Loucy (cell line): ENCODE data around the gene ASXL1.

Experiments used
- H2AFZ ChIP-seq: fragments of 200-600 bp; sonication (generic); 2 replicates; pipeline ENCODE4 v1.6.0; 2016; ENCODE audit warnings: antibody characterized with exemption, mild to moderate bottlenecking, low read length, moderate library complexity
- H3F3A ChIP-seq: fragments of 200-600 bp; 2 replicates; pipeline ENCODE4 v1.6.0; 2016; ENCODE audit warnings: antibody characterized with exemption, low read depth, mild to moderate bottlenecking
- H3K27me3 ChIP-seq: fragments of 200-600 bp; sonication (generic); 2 replicates; pipeline ENCODE4 v1.6.1; 2014; ENCODE audit warnings: low read length, mild to moderate bottlenecking; ENCODE audit not compliant: insufficient read depth, poor library complexity, severe bottlenecking
- H3K36me3 ChIP-seq: fragments of 200-600 bp; sonication (generic); 2 replicates; pipeline ENCODE4 v1.6.1; 2016; ENCODE audit warnings: low read length; ENCODE audit not compliant: insufficient read depth
- H3K4me1 ChIP-seq: fragments of 200-600 bp; sonication (generic); 2 replicates; pipeline ENCODE4 v1.5.1; 2014; ENCODE audit warnings: low read length, mild to moderate bottlenecking; ENCODE audit not compliant: insufficient read depth, poor library complexity, severe bottlenecking
- H3K4me2 ChIP-seq: fragments of 200-600 bp; sonication (generic); 2 replicates; pipeline ENCODE4 v1.6.0; 2014; ENCODE audit warnings: antibody characterized with exemption, low read length, low read depth, mild to moderate bottlenecking; ENCODE audit not compliant: poor library complexity, severe bottlenecking
- H3K4me3 ChIP-seq: fragments of 200-600 bp; sonication (generic); 2 replicates; pipeline ENCODE4 v1.5.1; 2014; ENCODE audit warnings: low read length, mild to moderate bottlenecking, mixed read lengths; ENCODE audit not compliant: poor library complexity, severe bottlenecking
- H3K79me2 ChIP-seq: fragments of 200-600 bp; sonication (generic); 2 replicates; pipeline ENCODE4 v1.6.1; 2014; ENCODE audit warnings: low read length; ENCODE audit not compliant: insufficient read depth
- H3K9ac ChIP-seq: fragments of 200-600 bp; sonication (generic); 2 replicates; pipeline ENCODE4 v1.6.0; 2014; ENCODE audit warnings: mild to moderate bottlenecking, low read depth, low read length, moderate library complexity; ENCODE audit not compliant: poor library complexity, severe bottlenecking
- H3K9me2 ChIP-seq: fragments of 200-600 bp; sonication (generic); replicated peaks from 2 replicates; pipeline ENCODE4 v1.6.1; 2016; ENCODE audit warnings: low read depth, low read length, mixed read lengths
- H3K9me3 ChIP-seq: fragments of 200-600 bp; sonication (generic); 2 replicates; pipeline ENCODE4 v1.6.1; 2014; ENCODE audit warnings: mild to moderate bottlenecking, antibody characterized with exemption, low read length, low read depth; ENCODE audit not compliant: insufficient read depth
- H4K20me1 ChIP-seq: fragments of 200-600 bp; sonication (generic); 2 replicates; pipeline ENCODE4 v1.6.0; 2014; ENCODE audit warnings: antibody characterized with exemption, low read length, mild to moderate bottlenecking; ENCODE audit not compliant: insufficient read depth, poor library complexity, severe bottlenecking
- EZH2phosphoT487 ChIP-seq: fragments of 200-600 bp; IDR thresholded peaks from 2 replicates; pipeline ENCODE4 v1.6.1; 2018; ENCODE audit warnings: antibody characterized with exemption, mild to moderate bottlenecking, moderate library complexity, borderline replicate concordance
- TF ChIP-seq, protein P1 (sequence below): fragments of 200-600 bp; sonication (generic); conservative IDR thresholded peaks from 2 replicates; pipeline ENCODE4 v1.5.1; 2014; ENCODE audit warnings: mild to moderate bottlenecking, antibody characterized with exemption, low read length

ASXL1 gene

DNA sequence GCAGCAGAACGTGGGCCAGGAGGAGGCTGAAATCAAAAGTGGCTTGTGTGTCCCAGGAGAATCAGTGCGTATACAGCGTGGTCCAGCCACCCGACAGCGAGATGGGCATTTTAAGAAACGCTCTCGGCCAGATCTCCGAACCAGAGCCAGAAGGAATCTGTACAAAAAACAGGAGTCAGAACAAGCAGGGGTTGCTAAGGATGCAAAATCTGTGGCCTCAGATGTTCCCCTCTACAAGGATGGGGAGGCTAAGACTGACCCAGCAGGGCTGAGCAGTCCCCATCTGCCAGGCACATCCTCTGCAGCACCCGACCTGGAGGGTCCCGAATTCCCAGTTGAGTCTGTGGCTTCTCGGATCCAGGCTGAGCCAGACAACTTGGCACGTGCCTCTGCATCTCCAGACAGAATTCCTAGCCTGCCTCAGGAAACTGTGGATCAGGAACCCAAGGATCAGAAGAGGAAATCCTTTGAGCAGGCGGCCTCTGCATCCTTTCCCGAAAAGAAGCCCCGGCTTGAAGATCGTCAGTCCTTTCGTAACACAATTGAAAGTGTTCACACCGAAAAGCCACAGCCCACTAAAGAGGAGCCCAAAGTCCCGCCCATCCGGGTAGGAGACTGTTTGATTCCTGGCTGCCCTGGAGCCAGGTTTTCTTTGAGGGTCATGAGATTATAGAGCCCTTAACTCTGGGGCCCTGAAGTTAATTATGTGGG is 75.3 kb downstream of the ASXL1 start:
- H4K20me1 ChIP-seq = no peaks in the 10 kb centered on the region
- no peaks in the 10 kb centered on the region for H3K9me2 ChIP-seq
- H3F3A ChIP-seq = 0 out of 2 replicates have a peak, but pooled peaks cover 1% of the 10 kb centered on the region
- no peaks in the 10 kb centered on the region for H3K4me1 ChIP-seq
- H3K27me3 ChIP-seq = no peaks in the 10 kb centered on the region
- H2AFZ ChIP-seq = no peak overlapping the region
- no peak overlapping the region for H3K4me3 ChIP-seq
- H3K4me2 ChIP-seq = no peak overlapping the region
- H3K79me2 ChIP-seq = no peaks in the 10 kb centered on the region
- H3K9me3 ChIP-seq = no peaks in the 10 kb centered on the region
- no peak for TF ChIP-seq EZH2phosphoT487
- TF ChIP-seq, protein P1, sequence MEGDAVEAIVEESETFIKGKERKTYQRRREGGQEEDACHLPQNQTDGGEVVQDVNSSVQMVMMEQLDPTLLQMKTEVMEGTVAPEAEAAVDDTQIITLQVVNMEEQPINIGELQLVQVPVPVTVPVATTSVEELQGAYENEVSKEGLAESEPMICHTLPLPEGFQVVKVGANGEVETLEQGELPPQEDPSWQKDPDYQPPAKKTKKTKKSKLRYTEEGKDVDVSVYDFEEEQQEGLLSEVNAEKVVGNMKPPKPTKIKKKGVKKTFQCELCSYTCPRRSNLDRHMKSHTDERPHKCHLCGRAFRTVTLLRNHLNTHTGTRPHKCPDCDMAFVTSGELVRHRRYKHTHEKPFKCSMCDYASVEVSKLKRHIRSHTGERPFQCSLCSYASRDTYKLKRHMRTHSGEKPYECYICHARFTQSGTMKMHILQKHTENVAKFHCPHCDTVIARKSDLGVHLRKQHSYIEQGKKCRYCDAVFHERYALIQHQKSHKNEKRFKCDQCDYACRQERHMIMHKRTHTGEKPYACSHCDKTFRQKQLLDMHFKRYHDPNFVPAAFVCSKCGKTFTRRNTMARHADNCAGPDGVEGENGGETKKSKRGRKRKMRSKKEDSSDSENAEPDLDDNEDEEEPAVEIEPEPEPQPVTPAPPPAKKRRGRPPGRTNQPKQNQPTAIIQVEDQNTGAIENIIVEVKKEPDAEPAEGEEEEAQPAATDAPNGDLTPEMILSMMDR = no peak
- H3K9ac ChIP-seq = no peak overlapping the region
- H3K36me3 ChIP-seq = peaks cover 100% of the 10 kb centered on the region

DNA sequence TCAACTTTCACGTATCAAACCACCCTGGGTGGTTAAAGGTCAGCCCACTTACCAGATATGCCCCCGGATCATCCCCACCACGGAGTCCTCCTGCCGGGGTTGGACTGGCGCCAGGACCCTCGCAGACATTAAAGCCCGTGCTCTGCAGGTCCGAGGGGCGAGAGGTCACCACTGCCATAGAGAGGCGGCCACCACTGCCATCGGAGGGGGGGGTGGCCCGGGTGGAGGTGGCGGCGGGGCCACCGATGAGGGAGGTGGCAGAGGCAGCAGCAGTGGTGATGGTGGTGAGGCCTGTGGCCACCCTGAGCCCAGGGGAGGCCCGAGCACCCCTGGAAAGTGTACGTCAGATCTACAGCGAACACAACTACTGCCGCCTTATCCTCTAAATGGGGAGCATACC is 76.3 kb downstream of the ASXL1 start:
- no peaks in the 10 kb centered on the region for H4K20me1 ChIP-seq
- peaks cover 100% of the 10 kb centered on the region for H3K36me3 ChIP-seq

DNA sequence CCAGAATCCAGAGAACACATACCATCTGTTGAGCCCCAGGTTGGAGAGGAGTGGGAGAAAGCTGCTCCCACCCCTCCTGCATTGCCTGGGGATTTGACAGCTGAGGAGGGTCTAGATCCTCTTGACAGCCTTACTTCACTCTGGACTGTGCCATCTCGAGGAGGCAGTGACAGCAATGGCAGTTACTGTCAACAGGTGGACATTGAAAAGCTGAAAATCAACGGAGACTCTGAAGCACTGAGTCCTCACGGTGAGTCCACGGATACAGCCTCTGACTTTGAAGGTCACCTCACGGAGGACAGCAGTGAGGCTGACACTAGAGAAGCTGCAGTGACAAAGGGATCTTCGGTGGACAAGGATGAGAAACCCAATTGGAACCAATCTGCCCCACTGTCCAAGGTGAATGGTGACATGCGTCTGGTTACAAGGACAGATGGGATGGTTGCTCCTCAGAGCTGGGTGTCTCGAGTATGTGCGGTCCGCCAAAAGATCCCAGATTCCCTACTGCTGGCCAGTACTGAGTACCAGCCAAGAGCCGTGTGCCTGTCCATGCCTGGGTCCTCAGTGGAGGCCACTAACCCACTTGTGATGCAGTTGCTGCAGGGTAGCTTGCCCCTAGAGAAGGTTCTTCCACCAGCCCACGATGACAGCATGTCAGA is 77.4 kb downstream of the ASXL1 start:
- H3K9me3 ChIP-seq = no peaks in the 10 kb centered on the region
- H3K27me3 ChIP-seq = no peaks in the 10 kb centered on the region
- H3K9ac ChIP-seq = no peak overlapping the region
- no peak for TF ChIP-seq EZH2phosphoT487
- TF ChIP-seq, protein P1 = no peak
- peaks cover 9% of the 10 kb centered on the region for H3K4me1 ChIP-seq
- no peak overlapping the region for H2AFZ ChIP-seq
- peaks cover 93% of the 10 kb centered on the region for H3K36me3 ChIP-seq
- H3K4me2 ChIP-seq = no peak overlapping the region
- no peak overlapping the region for H3K4me3 ChIP-seq
- H3K9me2 ChIP-seq = no peaks in the 10 kb centered on the region
- 0 out of 2 replicates have a peak, but pooled peaks cover 11% of the 10 kb centered on the region for H3F3A ChIP-seq
- no peaks in the 10 kb centered on the region for H3K79me2 ChIP-seq
- H4K20me1 ChIP-seq = no peaks in the 10 kb centered on the region

More for the DNA sequence above, 76.3 kb downstream of the ASXL1 start:
- Histone ChIP-seq H3K9me3 (no peaks in the 10 kb centered on the region), H3K4me2 (no peak overlapping the region), H3K4me3 (no peak overlapping the region), H3F3A (0 out of 2 replicates have a peak, but pooled peaks cover 11% of the 10 kb centered on the region), H3K79me2 (no peaks in the 10 kb centered on the region), H2AFZ (no peak overlapping the region), H3K27me3 (no peaks in the 10 kb centered on the region), H3K9ac (no peak overlapping the region), H3K9me2 (no peaks in the 10 kb centered on the region), H3K4me1 (peaks cover 7% of the 10 kb centered on the region)
- TF ChIP-seq, protein P1 = no peak
- no peak for TF ChIP-seq EZH2phosphoT487
